CD14-positive monocyte (primary cell): Measurements from ENCODE around the gene RIT2. TPM values are rescaled to one million over a fixed set of nuclear protein-coding genes. Genes with fewer than 3 reads are reported as not detected.
"Not testable (repeated sequence)": the region's sequence is repeated elsewhere in the genome, so short reads cannot be mapped to it uniquely, and the experiment has no call there.

Experiments used
- DNase-seq, 3 donors: peaks; one replicate each; pipeline ENCODE4 v3.0.0-alpha.2; 2011 to 2022
- H2AFZ ChIP-seq: 2 replicates; pipeline ENCODE4 v1.6.0; 2012; ENCODE audit warnings: mild to moderate bottlenecking, low read depth, low read length, inconsistent platforms; ENCODE audit not compliant: insufficient read depth, poor library complexity, severe bottlenecking
- H3K27ac ChIP-seq, 2 donors: 1 replicate in 1 of 2; 2 replicates in 1 of 2; pipeline ENCODE4 v1.5.1; 2012 to 2013; ENCODE audit warnings: low read length in 2 of 2, control low read depth in 1 of 2, inconsistent platforms in 1 of 2, low read depth in 1 of 2, mild to moderate bottlenecking in 1 of 2
- H3K27me3 ChIP-seq, 2 donors: one replicate each; pipeline versions ENCODE4 v1.6.0 to v1.6.1; 2011 to 2013; ENCODE audit warnings: low read length in 2 of 2; ENCODE audit not compliant: control insufficient read depth in 2 of 2, insufficient read depth in 2 of 2
- H3K36me3 ChIP-seq, 2 donors: replicated peaks in 1 of 2; 1 replicate in 1 of 2; 2 replicates in 1 of 2; pipeline versions ENCODE4 v1.5.1 to v1.6.1; 2012 to 2013; ENCODE audit warnings: low read length in 2 of 2, control low read depth in 1 of 2, inconsistent platforms in 1 of 2, mild to moderate bottlenecking in 1 of 2; ENCODE audit not compliant: insufficient read depth in 2 of 2, control insufficient read depth in 1 of 2
- H3K4me1 ChIP-seq, 2 donors: 1 replicate in 1 of 2; 2 replicates in 1 of 2; pipeline versions ENCODE4 v1.5.1 to v1.6.1; 2012 to 2013; ENCODE audit warnings: low read length in 2 of 2, control low read depth in 1 of 2, inconsistent platforms in 1 of 2, mild to moderate bottlenecking in 1 of 2, moderate library complexity in 1 of 2; ENCODE audit not compliant: insufficient read depth in 2 of 2, control insufficient read depth in 1 of 2
- H3K4me2 ChIP-seq: replicated peaks from 2 replicates; pipeline ENCODE3; 2012; ENCODE audit warnings: low read length, moderate library complexity, mild to moderate bottlenecking; ENCODE audit not compliant: poor library complexity, severe bottlenecking; ENCODE audit errors: extremely low read depth
- H3K4me3 ChIP-seq, 3 experiments: fragments of 200-600 bp in 1 of 3; sonication (generic) in 1 of 3; replicated peaks in 1 of 3; 1 replicate in 2 of 3; 2 replicates in 1 of 3; pipeline ENCODE4 v1.5.1; 2011 to 2013; ENCODE audit warnings: low read length in 3 of 3, mild to moderate bottlenecking in 3 of 3, control low read depth in 2 of 3, low read depth in 2 of 3, inconsistent platforms in 1 of 3, moderate library complexity in 1 of 3
- H3K79me2 ChIP-seq: 2 replicates; pipeline ENCODE4 v1.6.0; 2012; ENCODE audit warnings: mild to moderate bottlenecking, control low read depth, inconsistent platforms, low read length, moderate library complexity; ENCODE audit not compliant: insufficient read depth
- H3K9ac ChIP-seq: 2 replicates; pipeline ENCODE4 v1.6.0; 2017; ENCODE audit warnings: low read length, mild to moderate bottlenecking; ENCODE audit not compliant: insufficient read depth, poor library complexity, severe bottlenecking
- H3K9me3 ChIP-seq, 2 donors: replicated peaks in 1 of 2; 1 replicate in 1 of 2; 2 replicates in 1 of 2; pipeline versions ENCODE4 v1.5.1 to v1.6.1; 2012 to 2013; ENCODE audit warnings: low read length in 2 of 2, control low read depth in 1 of 2; ENCODE audit not compliant: control insufficient read depth in 1 of 2, insufficient read depth in 1 of 2
- H4K20me1 ChIP-seq: 2 replicates; pipeline ENCODE4 v1.6.0; 2012; ENCODE audit warnings: mild to moderate bottlenecking, low read length, control low read depth, moderate library complexity; ENCODE audit not compliant: insufficient read depth
- H3K27ac Mint-ChIP-seq, 7 donors: one replicate each; pipeline ENCODE4 v1.8.0; 2020; ENCODE audit warnings: mild to moderate bottlenecking in 7 of 7, mixed read lengths in 7 of 7, moderate library complexity in 6 of 7, inconsistent platforms in 2 of 7
- H3K27me3 Mint-ChIP-seq, 3 donors: one replicate each; pipeline ENCODE4 v1.8.0; 2021 to 2022; ENCODE audit warnings: low read depth in 3 of 3, mild to moderate bottlenecking in 3 of 3, mixed read lengths in 3 of 3, moderate library complexity in 3 of 3, inconsistent platforms in 1 of 3
- H3K36me3 Mint-ChIP-seq, 2 donors: one replicate each; pipeline ENCODE4 v1.8.0; 2020; ENCODE audit warnings: mixed read lengths in 2 of 2, inconsistent platforms in 1 of 2, mild to moderate bottlenecking in 1 of 2
- H3K4me1 Mint-ChIP-seq: one replicate; pipeline ENCODE4 v1.8.0; 2020; ENCODE audit warnings: mild to moderate bottlenecking, mixed read lengths
- H3K4me3 Mint-ChIP-seq, 2 donors: one replicate each; pipeline ENCODE4 v1.8.0; 2020; ENCODE audit warnings: mild to moderate bottlenecking in 2 of 2, mixed read lengths in 2 of 2, moderate library complexity in 1 of 2
- H3K9me3 Mint-ChIP-seq, 7 donors: one replicate each; pipeline ENCODE4 v1.8.0; 2020 to 2022; ENCODE audit warnings: mixed read lengths in 7 of 7, mild to moderate bottlenecking in 6 of 7, moderate library complexity in 6 of 7, inconsistent platforms in 2 of 7
- WGBS: methylation state at CpG from one replicate; pipeline ENCODE4 v1.1.5; 2013; ENCODE audit warnings: missing lambda C conversion rate; ENCODE audit not compliant: insufficient coverage; 5-methylcytosine and 5-hydroxymethylcytosine counted together
- intact Hi-C, 2 donors: fragments of 100-400 bp; cut with micrococcal nuclease; formaldehyde crosslinking; loops; one replicate each; pipeline versions ENCODE4 v1.15.0 to v1.15.1; 2023
- polyA plus RNA-seq, 3 donors: library from polyadenylated mRNA; depleted of rRNA in 1 of 3; unstranded in 2 of 3; stranded (reverse) in 1 of 3; fragments of 300-500 nt in 2 of 3; fragments of >200 nt in 1 of 3; fragmentation: Illumina TruSeq in 2 of 3; gene quantifications; 1 replicate in 2 of 3; 2 replicates in 1 of 3; pipeline ENCODE4 v1.2.3, GENCODE V29; 2012 to 2021
- TF ChIP-seq, protein P1 (sequence below): fragments of 200-600 bp; IDR thresholded peaks from one replicate; pipeline ENCODE4 v1.8.0; 2022; ENCODE audit warnings: antibody characterized with exemption, mild to moderate bottlenecking

Gene RIT2
- polyA plus RNA-seq, 3 donors: not detected

DNA sequence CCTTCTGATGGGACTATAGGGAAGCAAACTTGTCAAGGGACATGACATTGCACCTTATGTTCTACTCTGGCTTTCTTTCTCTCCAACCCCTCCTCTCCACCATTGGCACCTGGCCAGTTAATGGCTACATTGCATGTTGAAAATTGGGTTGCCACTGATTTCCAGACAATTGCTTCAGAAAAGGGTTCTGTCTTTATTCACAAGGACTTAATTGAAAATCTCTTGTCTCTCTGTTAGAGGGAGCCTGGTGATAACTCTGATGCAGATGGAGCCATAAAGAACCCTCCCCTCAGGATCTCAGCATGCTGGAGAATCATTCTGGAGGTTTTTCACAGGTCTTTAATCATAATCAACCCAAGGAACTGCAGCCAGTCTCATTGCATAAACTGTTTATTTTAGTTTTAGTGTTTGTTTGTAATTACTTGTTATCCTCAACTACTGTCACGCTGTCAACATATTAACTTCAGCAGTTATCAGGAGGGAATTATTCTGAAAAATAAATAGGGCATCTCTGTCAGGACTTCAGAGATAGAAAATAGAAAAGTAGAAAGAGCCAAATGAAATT, 316.8 kb downstream of the RIT2 start:
- TF ChIP-seq, protein P1, sequence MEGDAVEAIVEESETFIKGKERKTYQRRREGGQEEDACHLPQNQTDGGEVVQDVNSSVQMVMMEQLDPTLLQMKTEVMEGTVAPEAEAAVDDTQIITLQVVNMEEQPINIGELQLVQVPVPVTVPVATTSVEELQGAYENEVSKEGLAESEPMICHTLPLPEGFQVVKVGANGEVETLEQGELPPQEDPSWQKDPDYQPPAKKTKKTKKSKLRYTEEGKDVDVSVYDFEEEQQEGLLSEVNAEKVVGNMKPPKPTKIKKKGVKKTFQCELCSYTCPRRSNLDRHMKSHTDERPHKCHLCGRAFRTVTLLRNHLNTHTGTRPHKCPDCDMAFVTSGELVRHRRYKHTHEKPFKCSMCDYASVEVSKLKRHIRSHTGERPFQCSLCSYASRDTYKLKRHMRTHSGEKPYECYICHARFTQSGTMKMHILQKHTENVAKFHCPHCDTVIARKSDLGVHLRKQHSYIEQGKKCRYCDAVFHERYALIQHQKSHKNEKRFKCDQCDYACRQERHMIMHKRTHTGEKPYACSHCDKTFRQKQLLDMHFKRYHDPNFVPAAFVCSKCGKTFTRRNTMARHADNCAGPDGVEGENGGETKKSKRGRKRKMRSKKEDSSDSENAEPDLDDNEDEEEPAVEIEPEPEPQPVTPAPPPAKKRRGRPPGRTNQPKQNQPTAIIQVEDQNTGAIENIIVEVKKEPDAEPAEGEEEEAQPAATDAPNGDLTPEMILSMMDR: no peak
- Histone ChIP-seq H3K79me2 (no peaks in the 10 kb centered on the region), H3K9ac (no peak overlapping the region), H3K27ac (no peak overlapping the region), H2AFZ (no peak overlapping the region), H3K4me2 (no peak overlapping the region), H3K9me3 (no peaks in the 10 kb centered on the region), H3K4me3 (no peak overlapping the region), H3K4me1 (no peaks in the 10 kb centered on the region), H3K27me3 (no peaks in the 10 kb centered on the region), H3K36me3 (no peaks in the 10 kb centered on the region), H4K20me1 (no peaks in the 10 kb centered on the region)
- no peak for DNase-seq
- Mint-ChIP-seq H3K27ac (no peak overlapping the region), H3K4me1 (no peaks in the 10 kb centered on the region), H3K9me3 (peaks cover 0 to 15% (median 3%) of the 10 kb centered on the region in 7 donors), H3K4me3 (no peak overlapping the region), H3K27me3 (no peaks in the 10 kb centered on the region), H3K36me3 (no peaks in the 10 kb centered on the region)
- WGBS: no CpG with 5 or more reads among the region's 1 CpG
- intact Hi-C loops: no loop called here

DNA sequence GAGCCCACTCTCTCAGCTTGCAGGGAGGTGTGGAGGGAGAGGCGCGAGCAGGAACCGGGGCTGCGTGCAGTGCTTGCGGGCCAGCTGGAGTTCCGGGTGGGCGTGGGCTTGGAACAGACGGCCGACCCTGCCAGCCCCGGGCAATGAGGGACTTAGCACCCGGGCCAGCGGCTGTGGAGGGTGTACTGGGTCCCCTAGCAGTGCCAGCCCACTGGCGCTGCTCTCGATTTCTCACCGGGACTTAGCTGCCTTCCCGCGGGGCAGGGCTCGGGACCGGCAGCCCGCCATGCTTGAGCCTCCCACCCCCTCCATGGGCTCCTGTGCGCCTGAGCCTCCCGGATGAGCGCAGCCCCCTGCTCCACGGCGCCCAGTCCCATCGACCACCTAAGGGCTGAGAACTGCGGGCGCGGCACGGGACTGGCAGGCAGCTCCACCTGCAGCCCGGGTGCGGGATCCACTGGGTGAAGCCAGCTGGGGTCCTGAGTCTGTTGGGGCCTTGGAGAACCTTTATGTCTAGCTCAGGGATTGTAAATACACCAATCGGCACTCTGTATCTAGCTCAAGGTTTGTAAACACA, 320.2 kb downstream of the RIT2 start:
- H3K27me3 Mint-ChIP-seq, DNase-seq, H3K27ac ChIP-seq, H3K9me3 ChIP-seq, H3K36me3 Mint-ChIP-seq, H2AFZ ChIP-seq, H3K36me3 ChIP-seq, H3K79me2 ChIP-seq, H3K4me1 Mint-ChIP-seq, H3K4me2 ChIP-seq, H3K27me3 ChIP-seq, H3K4me3 Mint-ChIP-seq, intact Hi-C loops, H3K9ac ChIP-seq, H3K27ac Mint-ChIP-seq, H3K4me1 ChIP-seq, H4K20me1 ChIP-seq, H3K4me3 ChIP-seq: not testable (repeated sequence)
- H3K9me3 Mint-ChIP-seq: peaks cover 0 to 10% (median 3%) of the 10 kb centered on the region in 7 donors
- 94% methylated on average over 26 of the region's 33 CpGs for WGBS
